GM12878 (cell line): ENCODE results near the gene C15orf62. TPM values are rescaled to one million over a fixed set of nuclear protein-coding genes. Genes with fewer than 3 reads are reported as not detected.

Experiments used
- CEBPZ ChIP-seq: fragments of 150-350 bp; IDR thresholded peaks from 2 replicates; pipeline ENCODE4 v1.6.1; 2016; ENCODE audit warnings: low read depth, low read length
- CHD1 ChIP-seq: IDR thresholded peaks from 2 replicates; pipeline ENCODE4 v1.6.1; 2012; ENCODE audit warnings: low read depth, low read length, improper control_type of control experiment
- CHD2 ChIP-seq: IDR thresholded peaks from 2 replicates; pipeline ENCODE4 v1.6.1; 2011; ENCODE audit warnings: low read depth, low read length, improper control_type of control experiment, borderline replicate concordance
- CHD4 ChIP-seq: fragments of 200-600 bp; sonication (generic); IDR thresholded peaks from 2 replicates; pipeline ENCODE4 v1.6.1; 2016; ENCODE audit warnings: mild to moderate bottlenecking
- EZH2 ChIP-seq: IDR thresholded peaks from 2 replicates; pipeline ENCODE4 v1.6.1; 2012; ENCODE audit warnings: low read depth, mild to moderate bottlenecking, control low read depth, inconsistent platforms, low read length, borderline replicate concordance; ENCODE audit not compliant: control insufficient read depth
- KAT2A ChIP-seq: conservative IDR thresholded peaks from 2 replicates; pipeline ENCODE4 v1.6.1; 2011; ENCODE audit warnings: low read depth, low read length; ENCODE audit not compliant: control insufficient read depth
- LARP7 ChIP-seq: fragments of 450-650 bp; IDR thresholded peaks from 2 replicates; pipeline ENCODE4 v1.6.1; 2017; ENCODE audit warnings: mild to moderate bottlenecking
- PAX8 ChIP-seq: fragments of 450-650 bp; IDR thresholded peaks from 2 replicates; pipeline ENCODE4 v1.6.1; 2017; ENCODE audit warnings: mild to moderate bottlenecking, moderate library complexity
- PBX3 ChIP-seq: IDR thresholded peaks from 2 replicates; pipeline ENCODE4 v1.6.1; 2011; ENCODE audit warnings: mild to moderate bottlenecking, low read depth, low read length, moderate library complexity; ENCODE audit not compliant: insufficient replicate concordance
- TCF12 ChIP-seq: IDR thresholded peaks from 2 replicates; pipeline ENCODE4 v1.6.1; 2011; ENCODE audit warnings: low read depth, mild to moderate bottlenecking, low read length
- ZNF217 ChIP-seq: fragments of 450-650 bp; IDR thresholded peaks from 2 replicates; pipeline ENCODE4 v1.6.1; 2017; ENCODE audit warnings: antibody characterized with exemption, mild to moderate bottlenecking
- polyA plus RNA-seq, 11 experiments: library from polyadenylated mRNA; depleted of rRNA in 4 of 11; unstranded in 6 of 11; stranded (reverse) in 5 of 11; fragments of >200 nt; fragmentation: Nextera tagmentation in 4 of 11; fragmentation: Illumina TruSeq in 1 of 11; extraction: Ambion mirVana in 4 of 11; extraction: Trizol in 1 of 11; gene quantifications; 1 replicate in 1 of 11; 2 replicates in 10 of 11; pipeline versions ENCODE4 v1.2.1 to v1.2.3, GENCODE V29; 2011 to 2016; ENCODE audit warnings: inconsistent platforms in 2 of 11, missing spikeins in 2 of 11, low read depth in 1 of 11
- total RNA-seq, 4 experiments: library from RNA; depleted of rRNA in 3 of 4; stranded (reverse); fragments of >200 nt in 3 of 4; fragmentation: Illumina TruSeq in 1 of 4; extraction: Trizol in 1 of 4; gene quantifications; 2 replicates each; pipeline versions ENCODE4 v1.2.1 to v1.2.3, GENCODE V29; 2013 to 2021
- TF ChIP-seq, protein P1 (sequence below): IDR thresholded peaks from 2 replicates; pipeline ENCODE4 v1.6.1; 2012; ENCODE audit warnings: mild to moderate bottlenecking, low read depth, low read length
- TF ChIP-seq, protein P2 (sequence below): fragments of 450-650 bp; conservative IDR thresholded peaks from 2 replicates; pipeline ENCODE4 v1.6.1; 2017; ENCODE audit warnings: mild to moderate bottlenecking, moderate library complexity

Gene C15orf62
- total and polyA plus RNA-seq, 10 of the 15 experiments (the other 5 are each of a cell fraction or from before 2014, with no cell fraction given), result 0.06 to 0.68 (median 0.40) TPM; not detected in 1

- peak; percentile 41 for TF ChIP-seq PBX3
- TF ChIP-seq EZH2, result no peak
- TF ChIP-seq CEBPZ, result no peak
- no peak for TF ChIP-seq CHD1
- no peak for TF ChIP-seq LARP7
- TF ChIP-seq CHD2, result no peak
- no peak for TF ChIP-seq CHD4
- no peak for TF ChIP-seq ZNF217
- TF ChIP-seq, protein P1, sequence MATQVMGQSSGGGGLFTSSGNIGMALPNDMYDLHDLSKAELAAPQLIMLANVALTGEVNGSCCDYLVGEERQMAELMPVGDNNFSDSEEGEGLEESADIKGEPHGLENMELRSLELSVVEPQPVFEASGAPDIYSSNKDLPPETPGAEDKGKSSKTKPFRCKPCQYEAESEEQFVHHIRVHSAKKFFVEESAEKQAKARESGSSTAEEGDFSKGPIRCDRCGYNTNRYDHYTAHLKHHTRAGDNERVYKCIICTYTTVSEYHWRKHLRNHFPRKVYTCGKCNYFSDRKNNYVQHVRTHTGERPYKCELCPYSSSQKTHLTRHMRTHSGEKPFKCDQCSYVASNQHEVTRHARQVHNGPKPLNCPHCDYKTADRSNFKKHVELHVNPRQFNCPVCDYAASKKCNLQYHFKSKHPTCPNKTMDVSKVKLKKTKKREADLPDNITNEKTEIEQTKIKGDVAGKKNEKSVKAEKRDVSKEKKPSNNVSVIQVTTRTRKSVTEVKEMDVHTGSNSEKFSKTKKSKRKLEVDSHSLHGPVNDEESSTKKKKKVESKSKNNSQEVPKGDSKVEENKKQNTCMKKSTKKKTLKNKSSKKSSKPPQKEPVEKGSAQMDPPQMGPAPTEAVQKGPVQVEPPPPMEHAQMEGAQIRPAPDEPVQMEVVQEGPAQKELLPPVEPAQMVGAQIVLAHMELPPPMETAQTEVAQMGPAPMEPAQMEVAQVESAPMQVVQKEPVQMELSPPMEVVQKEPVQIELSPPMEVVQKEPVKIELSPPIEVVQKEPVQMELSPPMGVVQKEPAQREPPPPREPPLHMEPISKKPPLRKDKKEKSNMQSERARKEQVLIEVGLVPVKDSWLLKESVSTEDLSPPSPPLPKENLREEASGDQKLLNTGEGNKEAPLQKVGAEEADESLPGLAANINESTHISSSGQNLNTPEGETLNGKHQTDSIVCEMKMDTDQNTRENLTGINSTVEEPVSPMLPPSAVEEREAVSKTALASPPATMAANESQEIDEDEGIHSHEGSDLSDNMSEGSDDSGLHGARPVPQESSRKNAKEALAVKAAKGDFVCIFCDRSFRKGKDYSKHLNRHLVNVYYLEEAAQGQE, result no peak
- no peak for TF ChIP-seq KAT2A
- TF ChIP-seq TCF12, result no peak
- TF ChIP-seq, protein P2, sequence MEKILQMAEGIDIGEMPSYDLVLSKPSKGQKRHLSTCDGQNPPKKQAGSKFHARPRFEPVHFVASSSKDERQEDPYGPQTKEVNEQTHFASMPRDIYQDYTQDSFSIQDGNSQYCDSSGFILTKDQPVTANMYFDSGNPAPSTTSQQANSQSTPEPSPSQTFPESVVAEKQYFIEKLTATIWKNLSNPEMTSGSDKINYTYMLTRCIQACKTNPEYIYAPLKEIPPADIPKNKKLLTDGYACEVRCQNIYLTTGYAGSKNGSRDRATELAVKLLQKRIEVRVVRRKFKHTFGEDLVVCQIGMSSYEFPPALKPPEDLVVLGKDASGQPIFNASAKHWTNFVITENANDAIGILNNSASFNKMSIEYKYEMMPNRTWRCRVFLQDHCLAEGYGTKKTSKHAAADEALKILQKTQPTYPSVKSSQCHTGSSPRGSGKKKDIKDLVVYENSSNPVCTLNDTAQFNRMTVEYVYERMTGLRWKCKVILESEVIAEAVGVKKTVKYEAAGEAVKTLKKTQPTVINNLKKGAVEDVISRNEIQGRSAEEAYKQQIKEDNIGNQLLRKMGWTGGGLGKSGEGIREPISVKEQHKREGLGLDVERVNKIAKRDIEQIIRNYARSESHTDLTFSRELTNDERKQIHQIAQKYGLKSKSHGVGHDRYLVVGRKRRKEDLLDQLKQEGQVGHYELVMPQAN, result no peak
- TF ChIP-seq PAX8, result no peak
Observed at GRCh38 chr15:40743921-40744814, 25.6 kb upstream of the C15orf62 start (continued).
